ENCODE results near the gene OR51S1.
"Not testable (repeated sequence)": the region's sequence is repeated elsewhere in the genome, so short reads cannot be mapped to it uniquely, and the experiment has no call there.

OR51S1 gene

GRCh38 chr11:4801316-4801715 lies 47.7 kb downstream of the OR51S1 start:
- ATAC-seq: not testable (repeated sequence)

GRCh38 chr11:4798427-4799183 lies 50.4 kb downstream of the OR51S1 start:
- ATAC-seq: no peak

Data from activated CD4-positive, CD25-positive, alpha-beta regulatory T cell treated with anti-CD3 and anti-CD28 coated beads, Interleukin-2, amount 50 U/mL, for 24 hours (primary cell).